Middle frontal gyrus (tissue), 1 donor: Measurements from ENCODE around the gene PNPLA7.
"Not testable (repeated sequence)": the region's sequence is repeated elsewhere in the genome, so short reads cannot be mapped to it uniquely, and the experiment has no call there.

Source experiments
- DNase-seq: peaks from one replicate; pipeline ENCODE4 v3.0.0-alpha.2; 2015; ENCODE audit warnings: low spot score; ENCODE audit errors: extremely low spot score

Gene PNPLA7

GRCh38 chr9:137482094-137482781 lies 68.0 kb downstream of the PNPLA7 start:
- no peak for DNase-seq

- no peak for DNase-seq
These were observed 69.2 kb downstream of the PNPLA7 start for GRCh38 chr9:137480686-137481683.

GRCh38 chr9:137479892-137480685 lies 70.1 kb downstream of the PNPLA7 start:
- no peak for DNase-seq

- no peak for DNase-seq
These were observed 71.0 kb downstream of the PNPLA7 start for GRCh38 chr9:137478962-137479861.

GRCh38 chr9:137478613-137478961 lies 71.6 kb downstream of the PNPLA7 start:
- DNase-seq: no peak

GRCh38 chr9:137477778-137478612 lies 72.2 kb downstream of the PNPLA7 start:
- DNase-seq: no peak

- DNase-seq: no peak
These were observed 73.3 kb downstream of the PNPLA7 start for GRCh38 chr9:137476856-137477255.

GRCh38 chr9:137475666-137476065 lies 74.5 kb downstream of the PNPLA7 start:
- no peak for DNase-seq

GRCh38 chr9:137474271-137474670 lies 75.9 kb downstream of the PNPLA7 start:
- no peak for DNase-seq

- no peak for DNase-seq
These were observed 79.4 kb downstream of the PNPLA7 start for GRCh38 chr9:137470785-137471184.

- DNase-seq: no peak
These were observed 82.3 kb downstream of the PNPLA7 start for GRCh38 chr9:137467896-137468295.

GRCh38 chr9:137467161-137467581 lies 83.0 kb downstream of the PNPLA7 start:
- no peak for DNase-seq

- not testable (repeated sequence) for DNase-seq
These were observed 83.7 kb downstream of the PNPLA7 start for GRCh38 chr9:137466389-137467085.

GRCh38 chr9:137465720-137466388 lies 84.3 kb downstream of the PNPLA7 start:
- DNase-seq: no peak

- no peak for DNase-seq
These were observed 85.0 kb downstream of the PNPLA7 start for GRCh38 chr9:137465000-137465719.

- no peak for DNase-seq
These were observed 85.8 kb downstream of the PNPLA7 start for GRCh38 chr9:137464291-137464999.

GRCh38 chr9:137463931-137464290 lies 86.3 kb downstream of the PNPLA7 start:
- no peak for DNase-seq
